ENCODE measurements around the gene PFKM.
"Not testable (repeated sequence)": the region's sequence is repeated elsewhere in the genome, so short reads cannot be mapped to it uniquely, and the experiment has no call there.

PFKM gene

GRCh38 chr12:48111312-48111693, 7.9 kb upstream of the PFKM start:
- not testable (repeated sequence) for DNase-seq (ENCODE audit: low spot score)

DNA sequence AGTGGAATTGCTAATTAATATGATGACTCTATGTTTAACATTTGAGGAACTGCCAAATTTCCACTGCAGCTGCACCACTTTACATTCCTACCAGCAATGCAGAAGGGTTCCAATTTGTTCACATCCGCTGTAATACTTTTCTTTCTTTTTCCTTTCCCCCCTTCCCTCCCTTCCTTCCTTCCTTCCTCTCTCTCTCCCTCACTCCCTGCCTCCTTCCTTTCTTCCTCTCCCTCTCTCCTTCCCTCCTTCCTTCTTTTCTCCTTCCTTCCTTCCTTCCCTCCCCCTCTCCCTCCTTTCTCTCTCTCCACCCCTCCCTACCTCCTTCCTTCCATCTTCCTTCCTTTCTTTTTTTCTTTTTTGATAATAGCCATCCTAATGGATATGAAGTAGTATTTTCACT, 3.2 kb upstream of the PFKM start:
- DNase-seq (ENCODE audit: low spot score), result no peak

DNA sequence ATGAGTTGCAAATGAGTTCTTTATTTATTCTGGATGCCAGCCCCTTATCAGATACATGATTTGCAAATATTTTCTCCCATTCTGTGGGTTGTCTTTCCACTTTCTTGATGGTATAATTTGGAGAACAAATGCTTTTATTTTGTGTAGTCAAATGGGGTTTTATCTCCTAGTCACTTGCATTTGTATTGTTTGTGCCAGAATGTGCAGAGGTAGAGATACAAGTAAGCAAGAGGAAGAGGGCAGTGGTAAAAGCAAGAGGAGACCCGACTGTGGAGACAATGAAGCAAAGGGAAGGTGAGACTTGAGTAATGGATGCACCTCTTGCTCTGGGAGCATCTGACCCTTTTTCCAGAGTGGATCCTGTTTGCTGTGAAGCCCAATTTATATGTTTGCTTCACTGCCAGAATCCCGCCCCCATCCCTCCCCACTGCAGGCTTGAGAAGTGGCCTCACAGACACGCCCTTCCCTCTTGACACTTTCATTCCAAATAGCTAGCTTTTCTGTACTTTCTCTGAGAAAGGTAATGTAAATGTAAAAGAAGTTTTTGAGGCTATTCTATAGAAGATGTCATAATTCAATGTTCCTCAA, 786 bp upstream of the PFKM start:
- no peak for DNase-seq (ENCODE audit: low spot score)

DNA sequence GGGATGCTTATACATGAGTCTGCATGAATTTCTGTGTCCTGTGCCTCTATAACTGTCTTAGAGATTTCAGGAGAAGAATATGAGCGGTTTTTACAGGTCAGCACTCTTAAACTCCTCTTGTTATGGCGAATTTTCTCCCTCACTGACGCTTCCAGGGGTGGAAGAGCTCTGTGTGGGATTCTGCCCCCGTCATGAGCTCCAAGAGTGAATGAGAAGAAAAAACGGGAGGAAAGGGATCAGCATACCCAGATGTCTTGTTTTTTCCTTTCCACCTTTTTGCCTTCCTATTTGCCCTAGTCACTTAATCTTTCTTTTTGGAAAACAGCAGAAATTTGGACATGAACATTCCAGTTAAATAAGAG, 651 bp downstream of the PFKM start:
- DNase-seq (ENCODE audit: low spot score), result no peak

GRCh38 chr12:48121522-48121921, 2.4 kb downstream of the PFKM start:
- no peak for DNase-seq (ENCODE audit: low spot score)

GRCh38 chr12:48122065-48122834, 3.1 kb downstream of the PFKM start:
- DNase-seq (ENCODE audit: low spot score), result no peak

- no peak for DNase-seq (ENCODE audit: low spot score)
Measured at GRCh38 chr12:48123169-48123568, 4.0 kb downstream of the PFKM start.

GRCh38 chr12:48125542-48125941, 6.4 kb downstream of the PFKM start:
- DNase-seq (ENCODE audit: low spot score), result not testable (repeated sequence)

- no peak for DNase-seq (ENCODE audit: low spot score)
Measured at GRCh38 chr12:48125985-48126384, 6.8 kb downstream of the PFKM start.

GRCh38 chr12:48126953-48127630, 7.9 kb downstream of the PFKM start:
- DNase-seq (ENCODE audit: low spot score), result no peak

DNA sequence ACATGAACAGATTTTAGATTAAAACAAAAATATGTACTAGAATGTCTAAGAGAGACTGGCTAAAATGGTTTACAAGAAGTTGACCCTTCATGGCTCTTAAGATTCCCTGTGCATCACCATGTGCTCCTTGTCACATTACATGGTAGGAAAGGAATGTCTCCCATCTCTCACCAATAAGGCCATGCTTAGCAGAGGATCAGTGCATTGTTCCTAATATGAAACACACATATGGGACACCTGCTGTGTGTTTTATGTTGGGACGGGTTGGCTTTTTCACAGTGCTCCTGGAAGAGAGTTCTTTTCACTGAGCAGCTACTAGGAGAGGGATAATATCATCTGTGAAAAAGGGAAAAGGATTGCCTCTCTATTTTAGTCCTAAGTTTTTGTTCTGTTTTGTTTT, 9.6 kb downstream of the PFKM start:
- DNase-seq (ENCODE audit: low spot score), result no peak

DNA sequence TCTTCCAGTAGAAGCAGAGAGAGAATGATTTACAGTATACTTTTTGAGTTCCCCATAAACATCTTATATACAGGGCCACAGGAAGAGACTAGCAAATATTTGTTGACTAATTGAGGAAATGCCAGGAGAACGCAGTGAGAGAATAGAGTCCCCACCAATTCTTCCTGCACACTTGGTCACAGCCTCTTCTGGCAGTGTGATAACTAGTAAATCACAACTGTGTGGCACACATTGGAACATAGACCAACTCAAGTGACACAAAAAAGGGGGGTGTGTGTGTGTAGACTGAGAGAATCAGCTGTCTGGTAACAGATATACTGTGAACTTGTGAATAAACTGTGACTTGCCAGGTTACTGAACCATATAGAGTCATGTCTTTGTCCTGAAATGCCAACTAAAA, 10.2 kb downstream of the PFKM start:
- DNase-seq (ENCODE audit: low spot score), result no peak

- no peak for DNase-seq (ENCODE audit: low spot score)
Measured at GRCh38 chr12:48131517-48131916, 12.4 kb downstream of the PFKM start.

GRCh38 chr12:48132826-48133225, 13.7 kb downstream of the PFKM start:
- DNase-seq (ENCODE audit: low spot score), result no peak

GRCh38 chr12:48135027-48135426, 15.9 kb downstream of the PFKM start:
- DNase-seq (ENCODE audit: low spot score), result no peak

DNA sequence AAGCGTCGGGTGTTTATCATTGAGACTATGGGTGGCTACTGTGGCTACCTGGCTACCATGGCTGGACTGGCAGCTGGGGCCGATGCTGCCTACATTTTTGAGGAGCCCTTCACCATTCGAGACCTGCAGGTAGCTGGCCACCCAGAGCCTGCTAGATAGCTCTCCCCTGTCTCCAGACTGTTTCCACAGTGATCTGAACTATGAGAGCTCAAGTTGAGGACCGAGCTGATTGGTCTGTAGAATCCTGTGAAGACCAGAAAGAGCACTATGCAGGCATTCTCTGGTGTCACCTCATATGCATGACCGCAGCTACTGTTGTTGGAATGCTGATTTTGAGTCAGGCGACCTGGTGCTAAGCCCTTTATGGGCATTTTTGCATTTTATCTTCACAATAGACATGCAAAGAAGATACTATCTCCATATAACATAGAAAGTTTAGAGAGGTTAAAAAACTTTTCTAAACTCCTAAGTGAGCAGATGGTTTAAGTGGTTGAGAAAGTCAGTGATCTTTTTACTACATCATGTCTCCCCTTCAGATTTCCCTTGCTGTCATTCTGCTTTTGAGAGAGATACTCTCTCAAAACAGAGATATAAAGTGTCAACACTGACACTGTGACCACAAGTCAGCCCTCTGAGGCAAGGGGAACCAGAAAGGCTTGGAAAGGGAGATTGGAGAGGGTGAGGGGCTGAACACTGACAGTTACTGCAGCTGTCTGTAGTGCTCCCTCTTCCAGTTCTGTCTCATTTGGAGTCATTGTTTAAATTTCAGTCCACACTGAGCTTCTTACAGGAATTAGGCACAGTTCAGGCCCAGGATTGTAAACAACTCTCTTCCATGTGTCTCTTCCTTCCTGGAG, 23.9 kb downstream of the PFKM start:
- no peak for DNase-seq (ENCODE audit: low spot score)

DNA sequence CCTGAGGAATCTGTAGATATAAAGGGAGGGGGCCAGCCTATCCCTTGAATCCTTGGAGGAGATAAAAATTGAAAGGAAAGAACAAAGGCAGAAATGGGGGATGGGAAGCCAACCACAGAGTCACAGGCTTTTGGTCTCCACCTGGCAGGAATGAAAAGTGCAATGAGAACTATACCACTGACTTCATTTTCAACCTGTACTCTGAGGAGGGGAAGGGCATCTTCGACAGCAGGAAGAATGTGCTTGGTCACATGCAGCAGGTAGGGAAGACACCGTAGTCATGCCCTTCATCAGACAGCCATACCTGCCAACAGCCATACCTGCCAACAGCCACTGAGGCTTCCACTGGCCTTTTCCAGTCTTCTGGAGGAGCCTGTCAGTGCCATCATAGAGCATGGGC, 24.7 kb downstream of the PFKM start:
- DNase-seq (ENCODE audit: low spot score), result no peak

DNA sequence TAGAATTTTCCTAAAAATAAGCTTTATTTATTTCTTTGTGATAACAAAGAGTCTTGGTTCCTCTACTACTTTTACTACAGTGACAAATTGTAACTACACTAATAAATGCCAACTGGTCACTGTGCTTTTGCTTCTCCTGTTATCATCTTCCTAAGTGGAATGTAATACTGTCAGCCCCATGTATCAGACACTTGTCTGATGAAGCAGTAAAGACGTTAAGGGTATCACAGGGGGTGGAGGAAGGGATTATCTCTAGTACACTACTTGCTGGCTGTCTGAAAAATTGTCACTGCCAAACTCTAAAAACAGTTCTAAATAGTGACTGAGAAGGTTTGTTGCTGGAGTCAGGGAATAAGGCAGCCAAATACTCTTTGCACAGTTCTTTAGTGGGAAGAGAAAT, 26.8 kb downstream of the PFKM start:
- no peak for DNase-seq (ENCODE audit: low spot score)

GRCh38 chr12:48151103-48151771, 32.1 kb downstream of the PFKM start:
- DNase-seq (ENCODE audit: low spot score), result no peak

DNA sequence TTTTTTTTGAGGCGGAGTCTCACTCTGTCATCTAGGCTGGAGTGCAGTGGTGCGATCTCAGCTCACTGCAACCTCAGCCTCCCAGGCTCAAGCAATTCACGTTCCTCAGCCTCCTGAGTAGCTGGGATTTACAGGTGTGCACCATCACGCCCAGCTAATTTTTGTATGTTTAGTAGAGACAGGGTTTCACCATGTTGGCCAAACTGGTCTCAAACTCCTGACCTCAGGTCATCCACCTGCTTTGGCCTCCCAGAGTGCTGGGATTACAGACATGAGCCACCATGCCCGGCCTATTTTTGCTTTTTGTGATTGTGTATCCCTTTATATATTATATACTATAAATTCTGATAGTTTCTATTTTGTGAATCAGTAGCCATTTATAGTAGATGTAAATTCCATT, 36.6 kb downstream of the PFKM start:
- DNase-seq (ENCODE audit: low spot score), result not testable (repeated sequence)

- no peak for DNase-seq (ENCODE audit: low spot score)
Measured at GRCh38 chr12:48156652-48157017, 37.5 kb downstream of the PFKM start.

All from CD4-positive, alpha-beta T cell treated with Interleukin-2 at 100 ng/mL for 4 hours (primary cell).